NOMO-1 (cell line): Measurements from ENCODE around the gene SPSB3.
A peak's percentile ranks its signal among the peaks of the same experiment; 100 is the strongest.

Source experiments
- DNase-seq, 2 experiments: peaks; one replicate each; lab custom pipeline; 2025; ENCODE audit not compliant: unreplicated experiment in 2 of 2; lab: John Stamatoyannopoulos, UW

SPSB3 gene

DNA sequence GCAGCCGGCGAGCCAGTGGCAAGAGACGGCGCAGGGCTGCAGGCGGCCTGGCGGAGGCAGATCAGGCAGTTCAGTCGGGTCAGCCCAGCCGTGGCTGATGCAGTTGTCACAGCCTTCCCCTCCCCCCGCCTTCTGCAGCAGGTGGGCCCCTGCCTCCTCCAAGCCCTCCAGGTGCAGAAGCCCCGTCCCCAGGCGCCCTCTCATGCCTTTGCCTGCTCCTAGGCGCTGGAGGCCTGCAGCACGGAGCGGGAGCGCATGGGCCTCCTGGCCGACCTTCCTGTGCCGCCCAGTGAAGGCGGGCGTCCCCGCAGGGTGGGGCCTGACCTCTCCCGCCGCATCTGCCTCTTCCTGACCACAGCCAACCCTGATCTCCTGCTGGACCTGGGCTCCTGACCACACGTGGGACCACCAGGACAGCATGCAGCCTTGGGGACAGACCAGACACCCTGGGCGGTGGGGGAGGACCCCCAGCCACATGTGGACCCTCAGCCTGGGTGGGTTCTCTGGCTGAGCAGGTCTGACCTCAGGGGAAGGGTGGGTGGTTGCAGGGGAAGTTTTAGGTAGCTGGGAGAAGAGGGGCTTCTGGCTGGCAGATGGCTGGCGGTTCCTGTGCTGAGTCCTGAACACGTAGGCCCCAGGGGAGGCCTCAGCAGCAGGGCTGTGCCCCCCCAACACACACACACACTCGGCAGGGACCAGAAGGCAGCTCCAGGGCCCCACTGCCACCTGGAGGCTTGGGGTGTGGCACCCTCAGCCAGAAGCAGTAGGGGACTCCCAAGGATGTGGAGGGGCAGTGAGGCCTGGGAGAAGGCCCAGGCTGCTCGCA, 6.3 kb downstream of the SPSB3 start:
- DNase-seq = no peak

DNA sequence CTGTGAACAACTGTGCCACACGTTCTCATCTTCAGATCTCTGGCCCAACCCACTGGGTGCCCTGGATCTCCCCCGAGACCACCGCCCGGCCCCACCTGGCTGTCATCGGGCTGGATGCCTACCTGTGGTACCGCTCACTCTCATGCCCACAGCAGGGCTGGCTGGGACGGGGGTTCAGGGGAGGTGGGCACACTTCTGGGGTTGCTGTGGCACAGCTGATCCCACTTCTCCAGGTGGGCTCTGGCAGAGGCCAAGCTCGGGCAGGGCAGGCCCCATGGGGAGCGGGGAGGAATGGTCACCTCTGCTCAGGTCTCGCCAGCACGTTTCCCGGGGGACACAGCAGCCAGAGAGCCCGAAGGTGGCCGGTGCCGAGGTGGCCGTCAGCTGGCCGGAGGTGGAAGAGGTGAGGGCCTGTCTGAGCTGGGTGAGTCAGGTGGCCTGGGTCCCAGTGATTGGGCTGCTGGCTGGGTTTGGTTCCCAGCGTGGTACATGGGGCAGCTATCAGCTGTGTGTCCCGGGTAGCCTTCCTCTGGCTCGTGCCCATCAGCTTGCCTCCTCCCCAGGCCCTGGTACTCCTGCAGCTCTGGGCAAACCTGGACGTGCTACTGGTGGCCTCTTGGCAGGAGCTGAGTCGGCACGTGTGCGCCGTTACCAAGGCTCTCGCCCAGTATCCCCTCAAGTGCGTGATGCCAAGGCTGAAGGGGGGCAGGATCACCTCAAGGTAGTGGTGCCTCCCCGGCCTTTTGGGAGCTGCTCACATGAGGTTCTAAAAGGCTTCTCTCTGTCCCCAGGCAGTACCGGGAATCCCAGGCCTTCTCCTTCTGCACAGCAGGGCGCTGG, 7.1 kb downstream of the SPSB3 start:
- DNase-seq = no peak

DNA sequence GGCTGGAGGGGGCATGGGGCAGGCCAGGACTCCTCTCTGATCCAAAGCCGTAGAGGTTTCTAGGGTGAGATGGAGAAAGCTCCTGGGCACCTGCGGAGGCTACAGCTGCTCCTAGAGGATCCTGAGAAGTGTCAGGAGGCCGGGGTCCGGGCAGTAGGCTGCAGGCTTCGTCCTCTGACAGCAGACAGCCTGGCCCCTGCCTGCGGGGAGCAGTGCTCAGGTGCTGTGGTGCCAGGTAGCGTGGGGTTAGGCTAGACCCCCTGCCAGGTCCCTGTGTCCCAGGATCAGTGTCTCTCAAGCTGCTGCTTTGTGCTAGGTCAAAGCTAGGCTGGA, 8.0 kb downstream of the SPSB3 start:
- DNase-seq = no peak

DNA sequence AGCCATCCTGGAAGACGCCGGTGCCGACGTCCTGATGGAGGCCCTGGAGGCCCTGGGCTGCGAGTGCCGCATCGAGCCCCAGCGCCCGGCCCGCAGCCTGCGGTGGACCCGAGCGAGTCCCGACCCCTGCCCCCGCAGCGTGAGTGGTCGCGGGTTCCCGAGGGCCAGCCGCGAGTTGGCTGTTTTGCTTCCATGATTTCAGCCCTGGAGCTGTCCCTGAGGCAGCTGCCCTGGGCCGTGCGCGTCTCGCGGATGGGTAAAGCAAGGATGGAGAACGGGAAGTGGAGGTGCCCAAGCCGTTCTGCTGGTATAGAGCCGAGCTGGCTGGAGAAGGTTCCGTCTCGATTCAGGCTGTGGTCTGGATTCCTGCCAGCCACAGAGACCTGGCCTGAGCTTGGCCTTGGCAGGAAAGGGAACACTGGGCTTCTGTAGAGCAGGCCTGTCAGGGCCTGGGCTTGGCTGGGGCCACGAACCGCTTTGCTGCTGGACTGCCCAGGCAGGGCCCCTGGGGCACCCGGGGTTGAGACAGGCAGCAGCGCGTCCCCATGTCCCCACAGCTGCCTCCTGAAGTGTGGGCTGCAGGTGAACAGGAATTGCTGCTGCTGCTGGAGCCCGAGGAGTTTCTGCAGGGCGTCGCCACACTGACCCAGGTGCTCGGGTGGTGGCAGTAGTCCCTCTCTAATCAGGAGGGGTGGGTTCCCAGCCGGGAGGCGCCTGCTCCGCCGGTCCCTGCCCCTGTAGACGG, 8.5 kb downstream of the SPSB3 start:
- peak; percentile 54 to 65 for DNase-seq

DNA sequence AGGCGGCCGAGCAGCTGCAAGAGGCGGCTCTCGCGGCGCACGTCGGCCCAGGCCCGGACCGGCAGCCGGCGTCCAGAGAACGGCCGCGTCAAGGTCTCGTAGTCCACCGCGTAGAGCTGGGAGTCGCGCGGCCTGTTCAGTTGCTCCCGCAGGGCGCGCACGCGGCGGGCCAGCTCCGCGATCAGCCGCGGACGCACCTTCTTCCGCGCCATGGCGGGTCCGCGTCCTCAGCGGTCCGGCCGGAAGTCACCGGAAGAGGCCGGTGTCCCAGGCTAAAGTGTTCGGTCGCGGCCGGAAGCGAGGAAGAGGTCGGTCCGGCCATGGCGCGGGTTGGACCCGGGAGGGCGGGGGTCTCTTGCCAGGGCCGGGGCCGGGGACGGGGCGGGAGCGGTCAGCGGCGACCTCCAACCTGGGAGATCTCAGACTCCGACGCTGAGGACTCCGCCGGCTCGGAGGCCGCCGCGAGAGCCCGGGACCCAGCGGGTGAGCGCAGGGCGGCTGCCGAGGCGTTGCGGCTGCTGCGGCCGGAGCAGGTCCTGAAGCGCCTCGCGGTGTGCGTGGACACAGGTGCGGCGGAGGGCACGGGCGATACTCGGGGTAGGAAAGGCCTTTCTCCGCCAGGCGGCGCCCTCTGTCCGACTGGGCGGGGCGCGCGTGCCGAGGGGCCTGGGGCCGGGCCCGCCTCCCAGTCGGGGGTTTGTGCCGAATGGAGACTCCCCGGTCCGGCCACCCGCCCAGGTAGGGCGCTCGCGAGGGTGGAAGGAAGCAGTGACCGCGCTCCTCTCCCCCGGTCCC, 9.3 kb downstream of the SPSB3 start, which contains the start of gene MRPS34:
MRPS34 (minus strand) TSS at position 227 of the 795 bp plus-strand sequence; CDS start at position 212, 15 bp downstream.
- DNase-seq = peak; percentile 61 to 79

DNA sequence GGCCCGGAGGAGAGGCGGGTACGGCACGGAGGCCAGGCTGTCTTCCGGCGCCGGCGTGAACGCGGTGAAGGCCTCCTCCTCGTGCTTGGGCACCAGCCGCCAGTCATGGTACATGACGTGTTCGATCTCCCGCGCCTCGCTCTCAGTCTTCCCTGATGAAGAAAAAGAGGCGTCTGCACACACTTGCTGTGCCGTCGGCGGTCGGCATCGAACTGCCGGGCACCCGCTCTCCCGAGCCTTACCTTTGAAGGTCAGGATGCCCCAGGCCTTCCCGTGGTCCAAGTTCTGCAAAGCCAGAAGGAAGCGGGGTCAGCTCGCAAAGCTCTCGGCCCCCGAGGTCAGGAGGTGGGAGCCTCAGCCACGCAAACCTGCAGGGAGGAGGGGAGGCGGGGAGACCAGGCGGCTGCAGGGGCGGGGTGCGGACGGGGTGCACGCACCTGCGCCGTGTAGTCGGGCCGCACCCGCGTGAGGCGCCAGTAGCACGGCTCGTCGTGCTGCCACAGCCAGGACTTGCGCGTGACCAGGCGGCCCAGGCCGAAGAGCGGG, 9.9 kb downstream of the SPSB3 start, which contains the start of gene EME2:
EME2 (plus strand) TSS at position 449 of the 546 bp plus-strand sequence. CDS start 418 bp downstream, outside the sequence.
- DNase-seq = peak in 1 of 2 experiments; percentile 31

DNA sequence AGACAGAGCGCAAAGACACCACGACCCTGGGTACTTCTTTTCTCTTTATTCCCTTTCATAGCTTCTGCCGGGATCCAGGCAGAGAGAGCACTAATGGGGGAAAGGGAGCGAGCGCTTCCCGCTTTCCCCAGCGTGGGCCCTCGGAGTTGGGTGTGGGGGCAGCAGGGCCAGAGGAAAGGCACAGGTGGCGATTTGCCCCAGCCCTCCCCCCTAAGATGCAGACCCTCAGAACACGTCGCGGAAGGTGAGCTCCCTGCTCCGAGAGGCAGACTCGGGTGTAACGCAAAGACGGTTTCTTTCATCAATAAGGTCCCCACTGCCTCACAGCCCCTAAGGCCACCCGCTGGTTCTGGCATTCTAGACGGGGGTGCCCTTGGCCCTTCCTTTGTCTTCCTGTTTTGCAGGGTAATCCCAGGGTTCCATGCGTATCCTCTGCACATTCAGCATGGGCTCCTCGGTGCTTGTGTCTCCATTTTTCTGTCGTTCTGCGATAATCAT, 10.5 kb downstream of the SPSB3 start:
- no peak for DNase-seq

DNA sequence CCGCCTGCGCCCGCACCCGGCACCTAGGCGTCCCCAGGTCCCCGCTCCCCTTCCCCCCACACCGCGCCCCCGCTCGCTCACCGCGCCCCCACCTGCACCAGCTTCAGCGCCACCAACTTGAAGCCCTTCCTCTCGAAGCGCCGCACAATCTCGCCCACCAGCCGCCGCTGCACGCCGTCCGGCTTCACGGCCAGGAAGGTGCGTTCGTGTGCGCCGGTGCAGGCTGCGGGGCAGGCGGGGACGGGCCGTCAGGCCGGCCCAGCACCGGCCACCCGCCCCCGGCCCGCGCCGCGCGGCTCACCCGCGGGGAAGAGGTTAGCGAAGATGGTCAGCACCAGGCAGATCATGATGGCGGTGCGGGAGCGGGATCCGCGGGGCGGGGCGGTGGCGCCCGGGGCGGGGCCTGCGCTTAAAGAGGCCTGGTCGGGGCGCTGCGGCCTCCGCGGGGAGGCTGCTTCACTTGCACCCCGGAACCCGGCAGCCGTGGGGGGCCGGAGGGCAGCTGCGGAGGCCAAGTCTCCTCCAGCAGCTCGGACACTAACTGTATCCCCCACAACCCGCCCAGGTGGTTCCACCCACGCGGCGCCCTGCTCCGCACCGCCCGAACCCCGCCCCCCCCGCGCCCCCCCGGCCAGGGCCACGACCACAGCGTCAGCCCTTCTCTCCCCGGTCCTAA, 11.0 kb downstream of the SPSB3 start, which contains the start of gene NME3:
NME3 (minus strand) TSS at position 356 of the 676 bp plus-strand sequence; CDS start at position 347, 9 bp downstream.
- DNase-seq = peak; percentile 42 to 62

DNA sequence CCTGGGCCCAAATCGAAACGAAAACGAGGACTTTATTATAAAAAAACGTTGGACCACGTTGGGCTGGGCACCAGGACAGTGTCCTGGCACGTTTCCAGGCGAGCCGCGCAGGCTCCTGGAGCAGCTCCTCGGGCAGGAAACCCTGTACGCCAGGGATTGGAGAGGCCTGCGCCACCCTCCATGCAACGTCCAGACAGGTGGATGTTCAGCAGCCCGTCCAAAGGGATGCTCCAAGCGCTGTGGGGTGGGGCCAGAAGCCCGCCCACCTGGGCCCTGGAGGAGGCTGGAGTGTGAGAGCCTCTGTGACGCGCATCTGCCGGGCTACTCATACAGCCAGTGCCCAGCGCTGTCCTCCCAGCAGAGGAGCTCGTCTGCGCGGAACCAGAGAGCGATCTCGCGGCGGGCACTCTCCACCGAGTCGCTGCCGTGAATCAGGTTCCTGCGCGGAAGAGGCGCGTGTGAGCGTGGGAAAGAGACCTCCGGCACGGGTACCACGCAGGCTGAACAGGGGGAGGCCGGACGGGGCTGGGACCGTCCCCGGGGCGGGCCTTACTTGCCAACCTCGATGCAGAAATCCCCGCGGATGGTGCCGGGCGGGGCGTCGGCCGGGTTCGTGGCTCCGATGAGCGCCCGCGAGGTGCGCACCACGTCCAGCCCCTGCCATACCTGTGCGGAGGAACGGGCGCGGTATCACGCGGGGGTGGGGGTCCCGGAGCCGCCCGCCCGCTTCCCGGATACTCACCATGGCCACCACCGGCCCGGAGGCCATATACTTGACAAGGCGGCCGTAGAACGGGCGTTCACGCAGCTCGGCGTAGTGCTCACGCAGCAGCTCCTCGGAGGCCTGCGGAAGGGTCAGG, 11.8 kb downstream of the SPSB3 start:
- DNase-seq = no peak

DNA sequence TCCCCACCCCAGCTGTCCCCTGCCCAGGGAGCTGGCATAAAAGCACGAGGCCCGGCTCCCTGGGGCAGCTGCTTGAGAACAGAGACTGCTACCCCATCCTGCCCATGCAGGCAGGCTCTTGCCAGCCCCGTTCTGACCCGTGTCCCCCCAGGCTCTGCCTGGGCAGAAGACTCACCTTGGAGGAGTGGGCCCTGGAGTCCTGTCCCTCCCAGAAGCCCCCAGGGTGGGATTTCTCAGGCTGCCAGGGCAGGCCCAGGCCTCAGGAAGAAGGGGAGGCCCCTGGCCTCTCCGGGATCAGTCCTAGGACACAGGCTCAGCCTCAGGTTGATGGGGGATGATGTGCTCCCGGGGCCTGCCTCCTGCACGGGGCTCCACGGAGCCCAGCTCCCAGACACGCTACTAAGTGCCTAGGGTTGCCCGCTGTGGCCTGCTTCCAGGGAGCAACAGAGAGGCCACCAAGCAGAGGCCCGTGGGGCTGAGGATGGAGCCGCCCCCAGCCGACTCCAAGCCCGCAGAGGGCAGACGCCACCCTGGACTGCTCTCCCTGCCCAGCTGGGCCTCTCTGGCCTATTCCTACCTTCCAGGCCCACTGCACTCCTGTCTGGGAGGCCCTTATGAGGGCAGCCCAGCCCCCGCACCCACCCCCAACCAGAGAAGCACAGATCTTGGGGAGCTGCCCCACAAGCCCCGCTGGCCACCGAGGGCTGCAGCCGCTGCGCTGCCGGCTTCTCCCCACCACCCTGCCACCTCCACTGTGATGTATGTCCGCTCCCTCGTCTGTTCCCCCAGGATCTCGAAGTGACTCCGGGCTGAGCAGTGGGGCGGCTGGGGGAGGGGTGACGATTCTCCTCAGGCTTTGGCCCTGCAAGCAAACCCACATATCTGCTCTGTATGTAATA, 12.7 kb downstream of the SPSB3 start:
- no peak for DNase-seq

DNA sequence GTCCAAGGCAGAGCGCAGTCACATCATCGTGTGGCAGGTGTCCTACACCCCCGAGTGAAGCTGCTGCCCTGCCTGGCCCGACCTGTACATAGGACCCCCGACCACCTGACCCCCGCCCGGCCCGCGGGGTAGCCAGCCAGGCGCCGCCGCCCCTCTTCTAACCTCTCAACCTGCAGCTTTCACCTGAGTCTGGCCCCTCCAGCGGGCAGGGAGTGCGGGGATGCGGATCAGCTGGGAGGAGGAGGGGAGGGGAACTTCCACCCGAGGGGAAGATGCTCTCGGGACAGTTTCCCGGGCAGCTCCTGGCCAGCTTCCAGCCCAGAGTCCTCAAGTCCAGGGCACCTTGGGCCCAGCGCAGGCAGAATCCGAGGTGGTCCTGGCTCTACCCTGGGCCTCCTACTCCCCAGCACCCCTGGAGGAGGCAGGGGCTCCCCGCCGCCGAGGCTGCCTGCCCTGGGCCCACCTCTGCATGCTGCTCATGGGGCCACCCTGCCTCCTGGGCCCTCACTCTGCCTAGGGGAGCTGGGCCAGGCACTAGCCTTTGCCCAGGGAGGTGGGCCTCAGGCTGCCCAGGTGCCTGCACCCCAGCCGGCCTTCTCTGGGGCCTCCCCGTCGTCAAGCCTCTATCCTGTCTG, 13.5 kb downstream of the SPSB3 start:
- DNase-seq = no peak

DNA sequence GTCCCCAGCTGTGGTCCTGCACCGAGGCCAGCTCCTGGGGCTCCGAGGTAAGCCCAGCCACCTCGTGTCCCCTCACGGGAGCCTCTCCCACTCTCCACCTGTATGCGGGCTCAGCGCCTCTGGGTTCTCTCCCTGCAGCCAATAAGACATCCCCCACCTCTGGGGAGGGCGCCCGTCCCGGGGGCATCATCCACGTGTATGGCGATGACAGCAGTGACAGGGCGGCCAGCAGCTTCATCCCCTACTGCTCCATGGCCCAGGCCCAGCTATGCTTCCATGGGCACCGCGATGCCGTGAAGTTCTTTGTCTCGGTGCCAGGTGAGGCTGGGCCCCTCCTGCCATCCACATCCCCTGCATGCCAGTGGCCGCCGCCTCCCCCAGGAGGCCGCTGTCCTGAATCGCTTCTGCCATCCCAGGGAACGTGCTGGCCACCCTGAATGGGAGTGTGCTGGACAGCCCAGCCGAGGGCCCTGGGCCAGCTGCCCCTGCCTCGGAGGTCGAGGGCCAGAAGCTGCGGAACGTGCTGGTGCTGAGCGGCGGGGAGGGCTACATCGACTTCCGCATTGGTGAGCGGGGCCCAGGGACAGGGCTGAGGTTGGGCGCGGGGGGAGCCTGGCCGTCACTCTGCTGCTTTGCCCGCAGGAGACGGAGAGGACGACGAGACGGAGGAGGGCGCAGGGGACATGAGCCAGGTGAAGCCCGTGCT, 14.2 kb downstream of the SPSB3 start:
- no peak for DNase-seq

DNA sequence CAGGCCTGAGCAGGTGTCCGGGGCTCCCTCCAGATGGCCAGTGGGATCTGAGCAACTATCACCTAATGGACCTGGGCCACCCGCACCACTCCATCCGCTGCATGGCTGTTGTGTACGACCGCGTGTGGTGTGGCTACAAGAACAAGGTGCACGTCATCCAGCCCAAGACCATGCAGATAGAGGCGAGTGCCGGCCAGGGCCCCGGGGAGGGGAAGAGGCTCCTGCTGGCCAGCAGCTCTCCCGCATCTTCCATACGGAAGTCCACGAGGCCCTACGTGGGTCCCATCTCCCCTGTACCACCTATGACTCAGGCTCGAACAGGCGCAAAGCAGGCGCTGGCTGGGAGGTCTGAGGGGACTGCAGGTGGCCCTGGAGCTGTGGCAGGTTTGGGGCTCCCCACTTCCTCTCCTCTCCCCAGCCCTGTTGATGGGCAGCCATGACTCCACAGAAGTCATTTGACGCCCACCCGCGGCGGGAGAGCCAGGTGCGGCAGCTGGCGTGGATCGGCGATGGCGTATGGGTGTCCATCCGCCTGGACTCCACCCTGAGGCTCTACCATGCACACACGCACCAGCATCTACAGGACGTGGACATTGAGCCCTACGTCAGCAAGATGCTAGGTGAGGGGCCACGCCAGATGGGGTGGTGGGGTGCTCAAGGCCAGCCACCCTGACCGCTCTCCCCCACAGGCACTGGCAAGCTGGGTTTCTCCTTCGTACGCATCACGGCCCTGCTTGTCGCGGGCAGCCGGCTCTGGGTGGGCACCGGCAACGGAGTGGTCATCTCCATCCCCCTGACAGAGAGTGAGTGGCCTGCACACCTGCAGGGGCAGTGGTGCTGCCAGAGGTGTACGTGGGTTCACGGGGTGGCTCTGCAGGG, 15.0 kb downstream of the SPSB3 start:
- no peak for DNase-seq

DNA sequence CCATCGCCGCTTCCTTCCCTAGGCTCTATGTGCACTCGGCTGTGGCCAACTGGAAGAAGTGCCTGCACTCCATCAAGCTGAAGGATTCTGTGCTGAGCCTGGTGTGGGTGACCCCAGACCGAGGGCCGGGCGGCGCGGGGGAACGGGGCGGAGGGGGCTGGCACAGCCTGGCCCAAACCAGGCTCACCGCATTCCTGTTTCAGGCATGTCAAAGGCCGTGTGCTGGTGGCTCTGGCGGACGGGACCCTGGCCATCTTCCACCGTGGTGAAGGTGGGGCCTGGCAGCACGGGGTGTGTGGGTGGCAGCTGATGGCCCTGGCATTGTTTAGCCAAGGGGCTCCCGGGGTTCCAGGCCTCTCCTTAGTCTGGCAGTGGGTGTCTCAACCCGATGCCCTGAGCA, 15.7 kb downstream of the SPSB3 start:
- DNase-seq = no peak

DNA sequence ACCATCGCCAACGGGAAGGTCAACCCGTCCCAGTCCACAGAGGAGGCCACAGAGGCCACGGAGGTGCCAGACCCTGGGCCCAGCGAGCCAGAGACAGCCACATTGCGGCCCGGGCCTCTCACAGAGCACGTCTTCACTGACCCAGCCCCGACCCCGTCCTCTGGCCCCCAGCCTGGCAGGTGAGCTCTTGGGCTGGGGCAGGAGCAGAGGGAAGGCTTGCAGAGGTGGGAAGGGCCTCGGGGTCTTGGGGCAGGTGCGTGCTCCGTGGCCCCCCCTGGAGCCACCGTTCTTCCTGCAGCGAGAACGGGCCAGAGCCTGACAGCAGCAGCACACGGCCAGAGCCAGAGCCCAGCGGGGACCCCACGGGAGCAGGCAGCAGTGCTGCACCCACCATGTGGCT, 16.1 kb downstream of the SPSB3 start:
- no peak for DNase-seq
